NCI-H1694 treated with DMSO at 0.1 percent for 48 hours (cell line): ENCODE data around the gene JAZF1.

Experiments
- DNase-seq: peaks from one replicate; lab custom pipeline; 2025; lab: John Stamatoyannopoulos, UW

Gene JAZF1

GRCh38 chr7:28165961-28166955 is 14.3 kb downstream of the JAZF1 start:
- DNase-seq = no peak

- no peak for DNase-seq
Measured at GRCh38 chr7:28165261-28165660, 15.3 kb downstream of the JAZF1 start.

GRCh38 chr7:28163949-28164348 is 16.6 kb downstream of the JAZF1 start:
- no peak for DNase-seq

GRCh38 chr7:28161331-28161730 is 19.3 kb downstream of the JAZF1 start:
- peak; percentile 22 for DNase-seq

GRCh38 chr7:28160551-28160991 is 20.0 kb downstream of the JAZF1 start:
- no peak for DNase-seq

GRCh38 chr7:28157831-28158416 is 22.7 kb downstream of the JAZF1 start:
- DNase-seq = no peak

GRCh38 chr7:28157076-28157745 is 23.4 kb downstream of the JAZF1 start:
- DNase-seq = no peak

- DNase-seq = no peak
Measured at GRCh38 chr7:28156401-28156800, 24.2 kb downstream of the JAZF1 start.

- DNase-seq = no peak
Measured at GRCh38 chr7:28155964-28156363, 24.6 kb downstream of the JAZF1 start.

GRCh38 chr7:28155019-28155660 is 25.5 kb downstream of the JAZF1 start:
- DNase-seq = no peak

- DNase-seq = no peak
Measured at GRCh38 chr7:28152594-28152993, 28.0 kb downstream of the JAZF1 start.

- no peak for DNase-seq
Measured at GRCh38 chr7:28151965-28152364, 28.6 kb downstream of the JAZF1 start.

GRCh38 chr7:28149291-28150101 is 31.1 kb downstream of the JAZF1 start:
- no peak for DNase-seq

GRCh38 chr7:28145931-28146330 is 34.7 kb downstream of the JAZF1 start:
- no peak for DNase-seq

GRCh38 chr7:28145090-28145626 is 35.4 kb downstream of the JAZF1 start:
- no peak for DNase-seq

- DNase-seq = peak; percentile 68
Measured at GRCh38 chr7:28144266-28144665, 36.3 kb downstream of the JAZF1 start.

GRCh38 chr7:28142650-28143049 is 37.9 kb downstream of the JAZF1 start:
- DNase-seq = no peak

GRCh38 chr7:28140979-28141378 is 39.6 kb downstream of the JAZF1 start:
- no peak for DNase-seq

GRCh38 chr7:28138837-28139236 is 41.8 kb downstream of the JAZF1 start:
- no peak for DNase-seq

GRCh38 chr7:28137463-28137862 is 43.1 kb downstream of the JAZF1 start:
- DNase-seq = no peak

GRCh38 chr7:28136885-28137284 is 43.7 kb downstream of the JAZF1 start:
- DNase-seq = no peak
